ENCODE data around the gene SYNJ2. TPM values are rescaled to one million over a fixed set of nuclear protein-coding genes. Genes with fewer than 3 reads are reported as not detected.

SYNJ2 gene
- polyA plus RNA-seq, 1 donor from 2014 or later = 13.7 TPM

- H3K4me3 Mint-ChIP-seq = no peak overlapping the region
- H3K4me1 Mint-ChIP-seq = peaks cover 3 to 4% (median 4%) of the 10 kb centered on the region in 3 donors
- H3K27me3 Mint-ChIP-seq = no peaks in the 10 kb centered on the region
- peak overlapping the region in 1 of 3 donors; percentile 65 for H3K27ac Mint-ChIP-seq
- no peaks in the 10 kb centered on the region for H3K9me3 Mint-ChIP-seq
- H3K36me3 Mint-ChIP-seq = peaks cover 2% of the 10 kb centered on the region
These were observed 90.5 kb downstream of the SYNJ2 start for GRCh38 chr6:158072083-158072721.

GRCh38 chr6:158073776-158074175 lies 92.1 kb downstream of the SYNJ2 start:
- H3K9me3 Mint-ChIP-seq = no peaks in the 10 kb centered on the region
- H3K27me3 Mint-ChIP-seq = no peaks in the 10 kb centered on the region
- peaks cover 3 to 4% (median 4%) of the 10 kb centered on the region in 3 donors for H3K4me1 Mint-ChIP-seq
- H3K36me3 Mint-ChIP-seq = peaks cover 4% of the 10 kb centered on the region
- no peak overlapping the region for H3K4me3 Mint-ChIP-seq
- no peak overlapping the region for H3K27ac Mint-ChIP-seq

GRCh38 chr6:158076548-158076947 lies 94.9 kb downstream of the SYNJ2 start:
- Mint-ChIP-seq H3K27ac (no peak overlapping the region), H3K4me3 (no peak overlapping the region), H3K27me3 (no peaks in the 10 kb centered on the region), H3K36me3 (peaks cover 7% of the 10 kb centered on the region), H3K9me3 (no peaks in the 10 kb centered on the region), H3K4me1 (peaks cover 3 to 4% (median 4%) of the 10 kb centered on the region in 3 donors)

GRCh38 chr6:158077676-158078075 lies 96.0 kb downstream of the SYNJ2 start:
- Mint-ChIP-seq H3K4me1 (no peaks in the 10 kb centered on the region), H3K4me3 (no peak overlapping the region), H3K27ac (no peak overlapping the region), H3K27me3 (no peaks in the 10 kb centered on the region), H3K9me3 (no peaks in the 10 kb centered on the region), H3K36me3 (peaks cover 7% of the 10 kb centered on the region)

GRCh38 chr6:158078320-158078719 lies 96.7 kb downstream of the SYNJ2 start:
- Mint-ChIP-seq H3K36me3 (peaks cover 8% of the 10 kb centered on the region), H3K4me3 (no peak overlapping the region), H3K4me1 (no peaks in the 10 kb centered on the region), H3K27me3 (no peaks in the 10 kb centered on the region), H3K27ac (no peak overlapping the region), H3K9me3 (no peaks in the 10 kb centered on the region)

GRCh38 chr6:158080849-158081656 lies 99.4 kb downstream of the SYNJ2 start:
- H3K27ac Mint-ChIP-seq = peak overlapping the region in 1 of 3 donors; percentile 64
- no peak overlapping the region for H3K4me3 Mint-ChIP-seq
- H3K36me3 Mint-ChIP-seq = peaks cover 13% of the 10 kb centered on the region
- no peaks in the 10 kb centered on the region for H3K27me3 Mint-ChIP-seq
- no peaks in the 10 kb centered on the region for H3K9me3 Mint-ChIP-seq
- H3K4me1 Mint-ChIP-seq = no peaks in the 10 kb centered on the region

GRCh38 chr6:158081657-158081935 lies 99.9 kb downstream of the SYNJ2 start:
- H3K36me3 Mint-ChIP-seq = peaks cover 13% of the 10 kb centered on the region

GRCh38 chr6:158083455-158084325 lies 102.0 kb downstream of the SYNJ2 start:
- Mint-ChIP-seq H3K36me3 (peaks cover 14% of the 10 kb centered on the region), H3K9me3 (no peaks in the 10 kb centered on the region), H3K4me3 (no peak overlapping the region), H3K27ac (no peak overlapping the region), H3K27me3 (no peaks in the 10 kb centered on the region), H3K4me1 (no peaks in the 10 kb centered on the region)

More at GRCh38 chr6:158081657-158081935, 99.9 kb downstream of the SYNJ2 start:
- Mint-ChIP-seq H3K4me1 (no peaks in the 10 kb centered on the region), H3K9me3 (no peaks in the 10 kb centered on the region), H3K4me3 (no peak overlapping the region), H3K27ac (no peak overlapping the region), H3K27me3 (no peaks in the 10 kb centered on the region)

GRCh38 chr6:158085261-158086053 lies 103.8 kb downstream of the SYNJ2 start:
- H3K9me3 Mint-ChIP-seq = no peaks in the 10 kb centered on the region
- H3K27me3 Mint-ChIP-seq = no peaks in the 10 kb centered on the region
- H3K4me1 Mint-ChIP-seq = no peaks in the 10 kb centered on the region
- no peak overlapping the region for H3K27ac Mint-ChIP-seq
- no peak overlapping the region for H3K4me3 Mint-ChIP-seq
- peaks cover 14% of the 10 kb centered on the region for H3K36me3 Mint-ChIP-seq

- H3K4me1 Mint-ChIP-seq = no peaks in the 10 kb centered on the region
- H3K27me3 Mint-ChIP-seq = no peaks in the 10 kb centered on the region
- H3K9me3 Mint-ChIP-seq = no peaks in the 10 kb centered on the region
- no peak overlapping the region for H3K4me3 Mint-ChIP-seq
- H3K27ac Mint-ChIP-seq = no peak overlapping the region
- H3K36me3 Mint-ChIP-seq = peaks cover 10% of the 10 kb centered on the region
These were observed 104.4 kb downstream of the SYNJ2 start for GRCh38 chr6:158086054-158086503.

GRCh38 chr6:158086504-158087223 lies 105.0 kb downstream of the SYNJ2 start:
- H3K4me1 Mint-ChIP-seq = no peaks in the 10 kb centered on the region
- no peaks in the 10 kb centered on the region for H3K27me3 Mint-ChIP-seq
- H3K4me3 Mint-ChIP-seq = no peak overlapping the region
- H3K9me3 Mint-ChIP-seq = no peaks in the 10 kb centered on the region
- H3K27ac Mint-ChIP-seq = no peak overlapping the region
- H3K36me3 Mint-ChIP-seq = peaks cover 10% of the 10 kb centered on the region

- Mint-ChIP-seq H3K27ac (peak overlapping the region in 1 of 3 donors; percentile 71), H3K27me3 (no peaks in the 10 kb centered on the region), H3K4me3 (no peak overlapping the region), H3K36me3 (peaks cover 10% of the 10 kb centered on the region), H3K4me1 (no peaks in the 10 kb centered on the region), H3K9me3 (no peaks in the 10 kb centered on the region)
These were observed 105.7 kb downstream of the SYNJ2 start for GRCh38 chr6:158087224-158087867.

- H3K9me3 Mint-ChIP-seq = no peaks in the 10 kb centered on the region
These were observed 111.1 kb downstream of the SYNJ2 start for GRCh38 chr6:158092806-158093205.

GRCh38 chr6:158095031-158095430 lies 113.4 kb downstream of the SYNJ2 start:
- Mint-ChIP-seq H3K27ac (no peak overlapping the region), H3K4me1 (no peaks in the 10 kb centered on the region), H3K36me3 (peaks cover 19% of the 10 kb centered on the region), H3K9me3 (no peaks in the 10 kb centered on the region), H3K4me3 (no peak overlapping the region), H3K27me3 (no peaks in the 10 kb centered on the region)

More at GRCh38 chr6:158092806-158093205, 111.1 kb downstream of the SYNJ2 start:
- Mint-ChIP-seq H3K27me3 (no peaks in the 10 kb centered on the region), H3K27ac (no peak overlapping the region), H3K36me3 (peaks cover 15% of the 10 kb centered on the region), H3K4me1 (no peaks in the 10 kb centered on the region), H3K4me3 (no peak overlapping the region)

All from IgD-negative memory B cell (primary cell).